Motor neuron (in vitro differentiated cells): Measurements from ENCODE around the gene SAMD14. TPM values are rescaled to one million over a fixed set of nuclear protein-coding genes. Genes with fewer than 3 reads are reported as not detected.
A peak's percentile ranks its signal among the peaks of the same experiment; 100 is the strongest.

ENCODE experiments used
- ATAC-seq, 8 experiments: fragments of 200-7000 bp; cut with Tn5 transposase; replicated peaks in 6 of 8; 2 replicates each; pipeline ENCODE4 v1.8.0; 2021; ENCODE audit warnings: mild to moderate bottlenecking in 8 of 8, moderate library complexity in 8 of 8
- H3K27ac ChIP-seq, 2 donors: fragments of 250-450 bp; sonication (Bioruptor Pico); 2 replicates each; pipeline ENCODE4 v1.9.0; 2021; ENCODE audit warnings: antibody characterized with exemption in 2 of 2, mild to moderate bottlenecking in 2 of 2, moderate library complexity in 1 of 2
- H3K4me1 ChIP-seq, 2 donors: fragments of 250-450 bp; sonication (Bioruptor Pico); replicated peaks in 1 of 2; 2 replicates each; pipeline ENCODE4 v1.6.1; 2021; ENCODE audit warnings: antibody characterized with exemption in 2 of 2, mild to moderate bottlenecking in 2 of 2, moderate library complexity in 1 of 2
- H3K4me3 ChIP-seq, 5 donors: fragments of 250-450 bp; sonication (Bioruptor Pico); 2 replicates each; pipeline ENCODE4 v1.9.0; 2021; ENCODE audit warnings: antibody characterized with exemption in 5 of 5, mild to moderate bottlenecking in 5 of 5, moderate library complexity in 4 of 5
- WGBS, 10 experiments: fragments of 450-650 bp; shearing (Covaris generic); methylation state at CpG; one replicate each; pipeline ENCODE4 v1.0.0; 2022; 5-methylcytosine and 5-hydroxymethylcytosine counted together
- in situ Hi-C, 9 experiments: fragments of 400-800 bp; cut with MboI; loops; one replicate each; pipeline ENCODE4 v1.15.0; 2021; ENCODE audit warnings: low sequenced_read_pairs in 9 of 9, low pct_unique_long_range_greater_than_20kb in 2 of 9; ENCODE audit not compliant: unreplicated experiment in 9 of 9
- total RNA-seq, 8 experiments: library from RNA; unstranded; fragments of 300-600 nt; gene quantifications; 2 replicates each; pipeline versions ENCODE4 v1.2.3 to v1.2.4, GENCODE V29; 2022

SAMD14 gene
- total RNA-seq, 8 experiments from 2014 or later: 2.1 to 19.4 (median 10.8) TPM

DNA sequence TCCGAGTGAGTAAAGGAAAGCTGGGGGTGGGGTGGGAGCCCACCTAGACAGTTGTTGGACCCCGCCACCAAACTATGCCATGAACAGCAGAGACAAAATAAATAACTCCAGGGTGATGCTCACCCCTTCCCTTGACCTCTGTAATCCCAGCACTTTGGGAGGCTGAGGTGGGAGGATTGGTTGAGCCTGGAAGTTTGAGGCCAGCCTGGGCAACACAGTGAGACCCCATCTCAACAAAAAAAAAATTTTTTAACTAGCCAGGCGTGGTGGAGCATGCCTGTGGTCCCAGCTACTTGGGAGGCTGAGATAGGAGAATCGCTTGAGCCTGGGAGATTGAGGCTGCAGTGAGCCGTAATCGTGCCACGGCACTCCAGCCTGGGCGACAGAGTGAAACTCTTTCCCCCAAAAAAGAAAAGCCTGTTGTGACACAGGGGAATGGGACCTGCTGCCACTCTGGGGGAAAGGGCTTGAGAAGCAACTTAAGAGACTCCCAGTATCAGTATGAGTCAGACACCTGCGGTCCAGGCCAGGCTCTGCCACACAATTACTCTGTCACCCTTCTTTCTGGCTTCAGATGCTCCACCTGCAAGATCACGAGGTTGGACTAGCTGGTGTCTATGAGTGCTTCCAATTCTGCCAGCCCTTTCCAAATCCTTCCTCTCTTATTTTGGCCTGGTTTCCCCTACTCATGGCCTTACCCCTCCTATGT lies 40.9 kb upstream of the SAMD14 start:
- Histone ChIP-seq H3K4me1 (peaks cover 11 to 18% of the 10 kb centered on the region in 2 donors), H3K27ac (no peak overlapping the region), H3K4me3 (no peak overlapping the region)
- in situ Hi-C loops: no loop called here
- ATAC-seq: no peak
- WGBS, 10 experiments: 30 to 96% (median 70%) methylated on average over 1 to 7 of the region's 10 CpGs; no CpG with 5 or more reads in 2 of the 10 experiments

DNA sequence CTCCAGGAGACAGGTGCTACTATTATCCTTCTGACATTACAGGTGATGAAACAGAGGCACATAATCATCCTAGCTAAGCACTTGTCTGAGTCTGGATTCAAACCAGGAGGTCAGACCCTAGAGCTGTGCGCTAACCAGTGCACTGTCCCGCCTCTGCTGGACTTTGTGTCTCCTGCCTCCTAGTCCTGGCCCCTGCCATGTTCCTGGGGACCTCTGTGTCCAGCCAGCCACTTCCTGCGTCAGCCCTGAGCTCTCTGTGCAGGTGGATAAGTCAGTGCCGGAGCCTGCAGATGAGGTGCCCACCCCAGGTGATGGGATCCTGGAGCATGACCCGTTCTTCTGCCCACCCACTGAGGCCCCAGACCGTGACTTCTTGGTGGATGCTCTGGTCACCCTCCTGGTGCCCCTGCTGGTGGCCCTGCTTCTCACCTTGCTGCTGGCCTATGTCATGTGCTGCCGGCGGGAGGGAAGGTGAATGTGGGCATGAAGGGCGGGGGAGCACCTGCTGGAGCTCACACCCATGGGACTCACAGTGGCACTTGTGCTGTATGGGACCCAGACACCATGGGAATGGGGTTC lies 40.0 kb upstream of the SAMD14 start:
- in situ Hi-C loops: no loop called here
- H3K4me3 ChIP-seq: no peak overlapping the region
- no peak overlapping the region for H3K27ac ChIP-seq
- 40 to 80% (median 67%) methylated on average over 1 to 3 of the region's 9 CpGs; no CpG with 5 or more reads in 6 of the 10 experiments for WGBS, 10 experiments
- no peak for ATAC-seq
- peaks cover 11 to 18% of the 10 kb centered on the region in 2 donors for H3K4me1 ChIP-seq

DNA sequence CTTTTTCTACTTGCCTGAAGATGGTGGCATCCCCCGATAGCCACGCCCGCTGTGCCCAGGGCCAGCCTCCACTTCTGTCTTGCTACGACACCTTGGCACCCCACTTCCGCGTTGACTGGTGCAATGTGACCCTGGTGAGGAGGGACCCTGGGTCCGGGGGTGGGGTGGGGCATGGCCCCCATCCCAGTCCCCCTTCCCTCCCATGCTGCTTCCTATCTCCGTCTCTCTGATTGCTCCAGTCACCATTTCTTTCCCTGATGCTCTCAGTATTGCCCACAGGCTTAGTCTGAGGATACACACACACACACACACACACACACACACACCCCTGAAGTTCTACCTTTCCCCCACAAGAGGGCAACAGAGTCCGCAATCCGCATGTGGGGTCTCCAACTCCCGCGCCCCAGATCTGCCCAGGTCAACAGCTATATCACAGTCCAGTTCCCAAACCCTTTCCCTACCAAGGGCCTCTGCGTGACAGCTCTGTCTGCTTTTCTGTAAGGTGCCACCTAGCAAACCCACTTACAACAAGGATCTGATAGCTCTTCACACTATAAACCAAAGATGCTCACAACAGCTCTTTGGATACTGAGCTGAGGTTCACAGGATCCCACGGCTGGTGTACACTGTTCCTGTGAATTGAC lies 39.3 kb upstream of the SAMD14 start:
- H3K4me3 ChIP-seq: no peak overlapping the region
- ATAC-seq: peak; percentile 55 to 79 (median 58)
- WGBS, 10 experiments: 0 to 80% (median 10%) methylated on average over 1 to 2 of the region's 14 CpGs; no CpG with 5 or more reads in 4 of the 10 experiments
- in situ Hi-C loops: no loop called here
- no peak overlapping the region for H3K27ac ChIP-seq
- H3K4me1 ChIP-seq: peaks cover 11 to 18% of the 10 kb centered on the region in 2 donors

DNA sequence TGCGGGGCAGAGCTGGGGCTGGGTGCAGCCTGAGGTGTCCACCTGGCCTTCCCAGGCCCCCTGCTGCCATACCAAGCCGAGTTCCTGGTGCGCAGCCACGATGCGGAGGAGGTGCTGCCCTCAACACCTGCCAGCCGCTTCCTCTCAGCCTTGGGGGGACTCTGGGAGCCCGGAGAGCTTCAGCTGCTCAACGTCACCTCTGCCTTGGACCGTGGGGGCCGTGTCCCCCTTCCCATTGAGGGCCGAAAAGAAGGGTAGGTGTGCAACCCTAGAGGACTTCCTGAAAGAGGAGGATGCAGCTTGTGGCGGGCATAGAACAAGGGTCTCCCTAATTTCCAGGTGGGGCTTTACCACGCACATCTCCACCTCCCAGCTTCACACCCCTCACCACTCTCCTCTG lies 38.4 kb upstream of the SAMD14 start:
- Histone ChIP-seq H3K4me1 (peaks cover 5 to 12% of the 10 kb centered on the region in 2 donors), H3K4me3 (no peak overlapping the region), H3K27ac (no peak overlapping the region)
- WGBS, 10 experiments: 60 to 100% (median 80%) methylated on average over 1 to 3 of the region's 13 CpGs; no CpG with 5 or more reads in 5 of the 10 experiments
- ATAC-seq: no peak
- in situ Hi-C loops: no loop called here

DNA sequence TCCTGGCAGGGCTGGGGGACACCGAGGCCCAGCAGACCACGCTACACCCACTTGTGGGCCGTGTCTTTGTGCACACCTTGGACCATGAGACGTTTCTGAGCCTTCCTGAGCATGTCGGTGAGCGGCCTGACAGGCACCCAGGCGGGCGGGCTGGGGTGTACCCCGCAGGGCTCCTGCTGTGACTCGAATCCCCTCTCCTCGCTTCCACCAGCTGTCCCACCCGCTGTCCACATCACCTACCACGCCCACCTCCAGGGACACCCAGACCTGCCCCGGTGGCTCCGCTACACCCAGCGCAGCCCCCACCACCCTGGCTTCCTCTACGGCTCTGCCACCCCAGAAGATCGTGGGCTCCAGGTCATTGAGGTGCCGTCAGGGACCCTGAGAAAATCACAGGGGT lies 37.4 kb upstream of the SAMD14 start:
- WGBS, 10 experiments: 67% methylated on average over 1 of the region's 19 CpGs; no CpG with 5 or more reads in 9 of the 10 experiments
- Histone ChIP-seq H3K4me3 (no peak overlapping the region), H3K27ac (no peak overlapping the region), H3K4me1 (peaks cover under 1 to 3% of the 10 kb centered on the region in 2 donors)
- ATAC-seq: no peak
- in situ Hi-C loops: no loop called here

DNA sequence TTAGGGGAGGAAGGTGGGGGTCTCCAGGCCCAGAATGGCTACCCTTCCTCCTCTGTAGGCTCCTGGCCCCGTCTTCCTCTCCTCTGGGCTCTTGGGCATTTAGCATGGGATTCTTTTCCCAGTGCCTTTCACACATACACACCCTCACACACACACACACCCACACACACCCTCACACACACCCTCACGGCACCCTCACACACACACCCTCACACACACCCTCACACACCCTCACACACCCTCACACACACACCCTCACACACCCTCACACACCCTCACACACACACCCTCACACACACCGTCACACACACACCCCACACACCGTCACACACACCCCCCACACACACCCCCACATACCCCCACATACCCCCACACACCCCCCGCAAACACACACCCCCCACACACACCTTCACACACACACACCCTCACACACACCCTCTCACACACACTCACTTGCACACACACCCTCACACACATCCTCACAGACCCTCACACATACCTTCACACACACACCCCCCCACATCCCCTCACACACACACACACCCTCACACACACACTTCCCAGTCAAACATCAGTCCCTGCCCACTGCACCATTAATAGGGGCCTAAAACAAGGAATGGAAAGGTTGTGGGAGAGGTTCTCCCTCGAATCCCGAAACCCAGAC lies 36.7 kb upstream of the SAMD14 start:
- no peak overlapping the region for H3K27ac ChIP-seq
- H3K4me1 ChIP-seq: peaks cover 4 to 6% of the 10 kb centered on the region in 2 donors
- in situ Hi-C loops: no loop called here
- no peak overlapping the region for H3K4me3 ChIP-seq
- 33 to 100% (median 89%) methylated on average over 1 to 4 of the region's 7 CpGs; no CpG with 5 or more reads in 7 of the 10 experiments for WGBS, 10 experiments
- no peak for ATAC-seq

DNA sequence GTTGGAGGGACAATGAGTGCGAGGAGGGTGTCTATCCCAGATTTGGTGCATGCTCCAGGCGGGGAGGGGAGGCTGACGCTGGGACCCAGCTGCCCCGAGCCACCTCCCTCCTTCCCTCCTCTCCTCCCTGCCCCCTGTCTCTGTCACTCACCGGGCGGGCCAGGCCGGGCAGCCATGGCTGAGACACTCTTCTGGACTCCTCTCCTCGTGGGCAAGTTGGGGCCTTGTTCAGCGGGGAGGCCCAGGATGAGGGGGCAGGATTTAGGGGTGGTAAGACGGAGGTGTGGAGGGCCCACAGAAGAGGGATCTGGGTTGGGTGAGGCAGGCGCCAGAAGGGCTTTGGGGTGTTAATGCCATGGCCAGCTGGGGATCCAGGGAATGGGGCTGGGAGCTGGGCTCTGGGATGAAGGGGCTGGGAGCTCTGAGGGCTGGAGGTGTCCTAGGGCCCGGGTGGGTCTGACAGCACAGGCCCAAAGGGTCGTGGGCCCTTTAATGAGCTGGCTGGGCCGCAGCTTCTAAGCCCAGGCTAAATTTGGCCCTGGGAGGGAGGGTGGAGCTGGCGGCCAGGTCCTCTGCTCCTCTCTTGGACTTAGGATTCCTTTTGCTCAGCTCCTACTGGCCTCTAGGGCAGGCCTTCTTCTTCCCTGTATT lies 36.0 kb upstream of the SAMD14 start, which contains the start of gene SGCA:
TSS of gene SGCA (plus strand) at position 139 of the 651 bp plus-strand sequence. CDS start at position 175, 36 bp downstream.
- H3K4me3 ChIP-seq: no peak within 1 kb of the TSS
- in situ Hi-C loops: no loop called here
- no peak within 1 kb of the TSS for H3K27ac ChIP-seq
- peak in 2 of 8 experiments; percentile 4 to 7 for ATAC-seq
- WGBS, 10 experiments: 40 to 64% methylated on average over 2 of the region's 15 CpGs; no CpG with 5 or more reads in 8 of the 10 experiments
- peaks cover 5 to 6% of the 10 kb centered on the region in 2 donors for H3K4me1 ChIP-seq

DNA sequence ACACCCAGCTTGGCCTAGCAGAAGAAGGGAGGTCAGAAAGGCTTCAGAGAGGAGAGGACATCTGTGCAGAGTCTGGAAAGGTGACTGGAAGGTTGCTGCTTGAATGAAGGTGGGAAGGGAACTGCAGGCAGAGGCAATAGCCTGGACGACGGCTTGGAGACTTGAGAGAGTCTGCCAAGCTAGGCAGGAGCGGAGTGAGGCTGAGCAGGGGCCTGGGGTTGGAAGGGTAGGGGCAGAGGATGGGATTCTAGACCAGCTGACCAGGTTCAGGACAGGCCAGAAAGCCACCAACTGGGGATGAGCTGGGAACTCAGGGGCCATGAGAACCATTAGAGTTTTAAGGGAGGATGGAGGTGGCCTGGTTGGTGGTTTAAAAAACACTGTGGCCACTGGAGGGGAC lies 35.5 kb upstream of the SAMD14 start:
- H3K27ac ChIP-seq: no peak overlapping the region
- 29 to 84% (median 67%) methylated on average over 1 to 3 of the region's 3 CpGs; no CpG with 5 or more reads in 5 of the 10 experiments for WGBS, 10 experiments
- no peak overlapping the region for H3K4me3 ChIP-seq
- in situ Hi-C loops: no loop called here
- no peak for ATAC-seq
- peaks cover 5 to 10% of the 10 kb centered on the region in 2 donors for H3K4me1 ChIP-seq

DNA sequence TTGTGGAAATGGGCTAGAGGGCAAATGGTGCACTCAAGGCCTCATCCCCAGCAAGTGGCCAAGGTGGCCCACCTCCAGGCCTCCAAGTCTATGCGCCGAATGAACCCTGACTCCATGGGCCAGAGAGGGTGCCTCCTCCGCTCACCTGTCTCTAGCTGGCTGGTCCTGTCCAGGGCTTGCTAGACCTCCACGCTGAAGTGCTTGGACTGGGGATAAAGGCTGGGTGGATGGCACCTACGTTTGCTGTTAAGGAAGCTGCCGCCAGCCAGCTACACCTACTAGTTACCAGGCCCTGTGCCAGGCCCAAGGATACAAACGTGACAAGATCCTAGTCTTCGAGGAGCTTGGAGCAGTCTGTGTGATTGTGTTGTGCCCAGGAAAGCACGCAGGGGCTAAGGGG lies 35.1 kb upstream of the SAMD14 start:
- no peak overlapping the region for H3K4me3 ChIP-seq
- 52 to 90% (median 84%) methylated on average over 2 to 4 of the region's 9 CpGs; no CpG with 5 or more reads in 6 of the 10 experiments for WGBS, 10 experiments
- H3K4me1 ChIP-seq: peaks cover 5 to 14% of the 10 kb centered on the region in 2 donors
- no peak for ATAC-seq
- H3K27ac ChIP-seq: no peak overlapping the region
- in situ Hi-C loops: no loop called here

DNA sequence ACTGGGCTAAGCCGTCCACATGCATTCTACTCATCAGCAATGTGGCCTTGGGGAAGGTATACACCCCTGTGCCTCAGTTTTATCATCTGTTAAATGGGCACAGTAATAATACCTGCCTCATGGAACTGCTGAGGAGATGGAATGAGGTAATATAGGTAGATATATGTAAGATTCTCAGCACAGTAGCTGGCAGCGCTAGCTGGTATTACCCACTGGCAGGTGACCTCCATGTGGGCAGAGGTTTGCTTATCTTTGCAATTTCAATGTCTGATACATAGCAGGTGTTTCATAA lies 34.7 kb upstream of the SAMD14 start:
- H3K4me3 ChIP-seq: no peak overlapping the region
- 80 to 100% (median 100%) methylated on average over 1 of the region's 2 CpGs; no CpG with 5 or more reads in 4 of the 10 experiments for WGBS, 10 experiments
- ATAC-seq: no peak
- peaks cover 5 to 18% of the 10 kb centered on the region in 2 donors for H3K4me1 ChIP-seq
- no peak overlapping the region for H3K27ac ChIP-seq
- in situ Hi-C loops: no loop called here

DNA sequence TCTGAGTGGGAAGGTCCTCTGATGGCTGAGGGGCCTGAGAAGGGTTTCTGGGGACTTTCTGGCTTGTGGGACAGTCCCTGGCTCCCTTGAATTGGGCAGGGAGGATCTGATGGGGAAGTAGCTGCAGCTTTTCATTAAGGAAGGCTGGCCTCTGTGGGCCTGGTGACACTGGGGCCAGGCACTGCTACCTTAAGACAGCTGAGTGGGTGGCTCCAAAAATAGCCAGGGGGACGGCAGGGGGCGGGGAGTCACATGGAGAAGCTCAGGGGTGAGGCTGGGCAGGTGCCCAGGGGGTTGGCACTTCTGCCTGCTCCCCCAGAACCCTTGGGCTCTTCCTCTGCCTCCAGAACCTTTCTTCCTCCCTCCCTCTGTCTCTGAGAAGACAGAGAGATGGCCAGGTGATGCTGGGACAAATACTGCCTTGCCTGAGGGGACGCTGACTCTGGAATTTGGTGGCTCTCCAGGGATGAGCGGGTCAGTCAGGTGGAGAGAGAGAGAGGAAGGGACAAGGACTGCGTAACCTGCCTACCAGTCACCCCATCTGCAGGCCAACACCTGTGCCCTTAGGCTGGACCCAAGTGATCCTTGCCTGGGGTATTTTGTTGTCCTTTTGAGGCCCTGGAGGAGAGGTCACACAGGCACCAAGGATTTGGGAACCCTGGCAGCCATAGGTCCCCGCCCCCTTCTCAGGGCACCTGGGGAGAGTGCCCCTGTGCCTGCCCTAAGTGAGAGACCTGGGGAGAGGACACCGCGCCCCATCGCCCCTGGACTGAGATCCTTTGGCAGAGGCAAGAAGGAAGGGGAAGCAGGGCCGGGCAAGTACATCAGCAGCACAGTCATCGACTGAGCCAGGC lies 34.1 kb upstream of the SAMD14 start:
- no peak overlapping the region for H3K27ac ChIP-seq
- WGBS, 10 experiments: 64 to 100% (median 83%) methylated on average over 1 to 4 of the region's 11 CpGs; no CpG with 5 or more reads in 4 of the 10 experiments
- peaks cover 5 to 18% of the 10 kb centered on the region in 2 donors for H3K4me1 ChIP-seq
- in situ Hi-C loops: no loop called here
- ATAC-seq: no peak
- no peak overlapping the region for H3K4me3 ChIP-seq
